HepG2 (cell line): ENCODE measurements around the gene PTPRN. TPM values are rescaled to one million over a fixed set of nuclear protein-coding genes. Genes with fewer than 3 reads are reported as not detected.

Source experiments
- AHR ChIP-seq: IDR thresholded peaks from 2 replicates; pipeline ENCODE4 v1.6.1; 2018; ENCODE audit warnings: missing genetic modification reagents, missing compliant biosample characterization
- AKAP8 ChIP-seq: sonication (generic); formaldehyde crosslinking; IDR thresholded peaks from 2 replicates; pipeline ENCODE4 v1.5.1; 2020; ENCODE audit warnings: mild to moderate bottlenecking, missing genetic modification reagents
- ARID5B ChIP-seq: IDR thresholded peaks from 2 replicates; pipeline ENCODE4 v1.4.0; 2020; ENCODE audit warnings: mild to moderate bottlenecking, missing genetic modification reagents
- ELK4 ChIP-seq: sonication (generic); formaldehyde crosslinking; IDR thresholded peaks from 2 replicates; pipeline ENCODE4 v1.9.0; 2021; ENCODE audit warnings: missing genetic modification reagents, borderline replicate concordance
- HNF4A ChIP-seq: sonication (generic); formaldehyde crosslinking; IDR thresholded peaks from 2 replicates; pipeline ENCODE4 v1.4.0; 2020; ENCODE audit warnings: missing genetic modification reagents
- JUN ChIP-seq: sonication (generic); formaldehyde crosslinking; IDR thresholded peaks from 2 replicates; pipeline ENCODE4 v1.4.0; 2020; ENCODE audit warnings: mild to moderate bottlenecking, missing genetic modification reagents
- MTA1 ChIP-seq: sonication (generic); formaldehyde crosslinking; IDR thresholded peaks from 2 replicates; pipeline ENCODE4 v1.4.0; 2020; ENCODE audit warnings: missing genetic modification reagents, mild to moderate bottlenecking, borderline replicate concordance
- PCBP2 ChIP-seq: fragments of 200-400 bp; formaldehyde crosslinking; optimal IDR thresholded peaks from 2 replicates; pipeline ENCODE3; 2018; ENCODE audit warnings: low read length, low read depth; ENCODE audit not compliant: poor library complexity, severe bottlenecking
- RBM39 ChIP-seq: fragments of 200-400 bp; formaldehyde crosslinking; IDR thresholded peaks from one replicate; pipeline ENCODE4 v1.6.1; 2018; ENCODE audit warnings: antibody characterized with exemption, mild to moderate bottlenecking, low read depth, low read length; ENCODE audit not compliant: poor library complexity, severe bottlenecking
- SNAPC4 ChIP-seq: sonication (generic); formaldehyde crosslinking; IDR thresholded peaks from 2 replicates; pipeline ENCODE4 v1.4.0; 2020; ENCODE audit warnings: mild to moderate bottlenecking, missing genetic modification reagents
- ZFP82 ChIP-seq: sonication (generic); formaldehyde crosslinking; IDR thresholded peaks from 2 replicates; pipeline ENCODE4 v1.5.1; 2020; ENCODE audit warnings: mild to moderate bottlenecking, missing genetic modification reagents, borderline replicate concordance
- ZNF501 ChIP-seq: sonication (generic); formaldehyde crosslinking; IDR thresholded peaks from 2 replicates; pipeline ENCODE4 v1.5.1; 2020; ENCODE audit warnings: mild to moderate bottlenecking, moderate library complexity, missing genetic modification reagents
- ZNF558 ChIP-seq: sonication (generic); formaldehyde crosslinking; IDR thresholded peaks from 2 replicates; pipeline ENCODE4 v1.9.0; 2022; ENCODE audit warnings: mild to moderate bottlenecking, missing genetic modification reagents, borderline replicate concordance
- polyA plus RNA-seq, 8 experiments: library from polyadenylated mRNA; depleted of rRNA in 3 of 8; stranded (reverse) in 7 of 8; unstranded in 1 of 8; fragments of >200 nt; fragmentation: Illumina TruSeq in 4 of 8; extraction: Trizol in 4 of 8; gene quantifications; 2 replicates each; pipeline versions ENCODE4 v1.2.1 to v1.2.3, GENCODE V29; 2011 to 2016; ENCODE audit warnings: low read depth in 4 of 8, missing spikeins in 1 of 8, mixed read lengths in 1 of 8; ENCODE audit not compliant: insufficient read depth in 1 of 8
- total RNA-seq, 5 experiments: library from RNA; depleted of rRNA; stranded (reverse); fragments of >200 nt; fragmentation: Illumina TruSeq; extraction: Trizol; gene quantifications; 2 replicates each; pipeline ENCODE4 v1.2.3, GENCODE V29; 2016; ENCODE audit warnings: low read depth in 1 of 5
- TF ChIP-seq, protein P1 (sequence below): sonication (generic); formaldehyde crosslinking; conservative IDR thresholded peaks from 2 replicates; pipeline ENCODE4 v1.4.0; 2020; ENCODE audit warnings: mild to moderate bottlenecking, missing genetic modification reagents, moderate library complexity

Gene PTPRN
- total and polyA plus RNA-seq, 2 of the 13 experiments (the other 11 are each of a cell fraction or from before 2014, with no cell fraction given), result 0.26 TPM; not detected in 1

- peak; percentile 46; the same call in 1 of the 2 replicates for TF ChIP-seq AHR (CRISPR knock-in tag)
- TF ChIP-seq SNAPC4, result 0 out of 2 replicates have a peak, but pooled peaks have one; percentile 82
- peak; percentile 58 for TF ChIP-seq HNF4A
- TF ChIP-seq MTA1 (CRISPR knock-in tag), result peak; percentile 84; the same call in 1 of the 2 replicates
- peak; percentile 74 for TF ChIP-seq ARID5B (CRISPR knock-in tag)
- 0 out of 2 replicates have a peak, but pooled peaks have one; percentile 69 for TF ChIP-seq ZFP82 (CRISPR knock-in tag)
- TF ChIP-seq ELK4 (CRISPR knock-in tag), result peak; percentile 43; the same call in 1 of the 2 replicates
- TF ChIP-seq, protein P1, sequence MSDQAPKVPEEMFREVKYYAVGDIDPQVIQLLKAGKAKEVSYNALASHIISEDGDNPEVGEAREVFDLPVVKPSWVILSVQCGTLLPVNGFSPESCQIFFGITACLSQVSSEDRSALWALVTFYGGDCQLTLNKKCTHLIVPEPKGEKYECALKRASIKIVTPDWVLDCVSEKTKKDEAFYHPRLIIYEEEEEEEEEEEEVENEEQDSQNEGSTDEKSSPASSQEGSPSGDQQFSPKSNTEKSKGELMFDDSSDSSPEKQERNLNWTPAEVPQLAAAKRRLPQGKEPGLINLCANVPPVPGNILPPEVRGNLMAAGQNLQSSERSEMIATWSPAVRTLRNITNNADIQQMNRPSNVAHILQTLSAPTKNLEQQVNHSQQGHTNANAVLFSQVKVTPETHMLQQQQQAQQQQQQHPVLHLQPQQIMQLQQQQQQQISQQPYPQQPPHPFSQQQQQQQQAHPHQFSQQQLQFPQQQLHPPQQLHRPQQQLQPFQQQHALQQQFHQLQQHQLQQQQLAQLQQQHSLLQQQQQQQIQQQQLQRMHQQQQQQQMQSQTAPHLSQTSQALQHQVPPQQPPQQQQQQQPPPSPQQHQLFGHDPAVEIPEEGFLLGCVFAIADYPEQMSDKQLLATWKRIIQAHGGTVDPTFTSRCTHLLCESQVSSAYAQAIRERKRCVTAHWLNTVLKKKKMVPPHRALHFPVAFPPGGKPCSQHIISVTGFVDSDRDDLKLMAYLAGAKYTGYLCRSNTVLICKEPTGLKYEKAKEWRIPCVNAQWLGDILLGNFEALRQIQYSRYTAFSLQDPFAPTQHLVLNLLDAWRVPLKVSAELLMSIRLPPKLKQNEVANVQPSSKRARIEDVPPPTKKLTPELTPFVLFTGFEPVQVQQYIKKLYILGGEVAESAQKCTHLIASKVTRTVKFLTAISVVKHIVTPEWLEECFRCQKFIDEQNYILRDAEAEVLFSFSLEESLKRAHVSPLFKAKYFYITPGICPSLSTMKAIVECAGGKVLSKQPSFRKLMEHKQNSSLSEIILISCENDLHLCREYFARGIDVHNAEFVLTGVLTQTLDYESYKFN (CRISPR knock-in tag), result peak; percentile 75
- no peak; the same call in 1 of the 2 replicates for TF ChIP-seq JUN (CRISPR knock-in tag)
- TF ChIP-seq PCBP2, result no peak
- TF ChIP-seq AKAP8 (CRISPR knock-in tag), result 0 out of 2 replicates have a peak, but pooled peaks have one; percentile 44
- TF ChIP-seq RBM39, result peak; percentile 90
- peak; percentile 99 for TF ChIP-seq ZNF501 (CRISPR knock-in tag)
- peak; percentile 99 for TF ChIP-seq ZNF558 (CRISPR knock-in tag)
These were observed 63.9 kb downstream of the PTPRN start, which contains the start of the genes GLB1L and STK16 (continued) for GRCh38 chr2:219245148-219245898.
